K562 (cell line): ENCODE measurements around the gene DLGAP1. TPM values are rescaled to one million over a fixed set of nuclear protein-coding genes. Genes with fewer than 3 reads are reported as not detected.

Experiments
- BRF2 ChIP-seq: IDR thresholded peaks from 3 replicates; pipeline ENCODE4 v1.6.1; 2011; ENCODE audit warnings: borderline replicate concordance, mild to moderate bottlenecking; ENCODE audit not compliant: insufficient read length, insufficient read depth
- FIP1L1 ChIP-seq: fragments of 200-400 bp; formaldehyde crosslinking; IDR thresholded peaks from 2 replicates; pipeline ENCODE4 v1.6.1; 2018; ENCODE audit warnings: mild to moderate bottlenecking, low read depth, low read length; ENCODE audit not compliant: poor library complexity, severe bottlenecking
- GABPB1 ChIP-seq: sonication (generic); formaldehyde crosslinking; IDR thresholded peaks from 2 replicates; pipeline ENCODE4 v1.8.0; 2022; ENCODE audit warnings: mild to moderate bottlenecking, missing genetic modification reagents
- HDGF ChIP-seq: fragments of 450-650 bp; IDR thresholded peaks from 2 replicates; pipeline ENCODE4 v1.6.1; 2016
- HIVEP1 ChIP-seq: fragments of 250-450 bp; sonication (Bioruptor Pico); IDR thresholded peaks from 2 replicates; pipeline ENCODE4 v1.4.0; 2020; ENCODE audit warnings: mild to moderate bottlenecking
- KDM4B ChIP-seq, 2 experiments: fragments of 450-650 bp in 1 of 2; sonication (generic) in 1 of 2; IDR thresholded peaks; 2 replicates each; pipeline ENCODE4 v1.6.1; 2016 to 2017; ENCODE audit warnings: borderline replicate concordance in 2 of 2, antibody characterized with exemption in 1 of 2, low read depth in 1 of 2, mild to moderate bottlenecking in 1 of 2
- MAX ChIP-seq: sonication (generic); formaldehyde crosslinking; IDR thresholded peaks from 2 replicates; pipeline ENCODE4 v1.9.0; 2022; ENCODE audit warnings: mild to moderate bottlenecking, missing genetic modification reagents
- MTA2 ChIP-seq: fragments of 450-650 bp; IDR thresholded peaks from 2 replicates; pipeline ENCODE4 v1.6.1; 2016; ENCODE audit warnings: low read depth
- NBN ChIP-seq: fragments of 450-650 bp; IDR thresholded peaks from 2 replicates; pipeline ENCODE4 v1.6.1; 2016; ENCODE audit warnings: low read depth, mild to moderate bottlenecking
- SNIP1 ChIP-seq: fragments of 450-650 bp; IDR thresholded peaks from 2 replicates; pipeline ENCODE4 v1.7.1; 2017; ENCODE audit warnings: low read depth, mild to moderate bottlenecking
- TAF1 ChIP-seq: IDR thresholded peaks from 2 replicates; pipeline ENCODE4 v1.6.1; 2011; ENCODE audit warnings: mild to moderate bottlenecking, low read length, moderate library complexity; ENCODE audit not compliant: insufficient read depth, control insufficient read depth, severe bottlenecking; ENCODE audit errors: extremely low read depth
- TSC22D4 ChIP-seq: fragments of 450-650 bp; IDR thresholded peaks from 2 replicates; pipeline ENCODE4 v1.6.1; 2016; ENCODE audit warnings: missing genetic modification characterization, missing biosample characterization, control low read depth
- TSHZ1 ChIP-seq: fragments of 250-450 bp; sonication (Bioruptor Pico); IDR thresholded peaks from 2 replicates; pipeline ENCODE4 v1.4.0; 2020; ENCODE audit warnings: mild to moderate bottlenecking, moderate library complexity
- ZBTB17 ChIP-seq: fragments of 450-650 bp; formaldehyde crosslinking; IDR thresholded peaks from 2 replicates; pipeline ENCODE4 v1.4.0; 2020; ENCODE audit warnings: mild to moderate bottlenecking
- ZBTB8A ChIP-seq: fragments of 450-650 bp; IDR thresholded peaks from 2 replicates; pipeline ENCODE4 v1.6.1; 2018; ENCODE audit warnings: mild to moderate bottlenecking, moderate library complexity; ENCODE audit not compliant: partially characterized antibody
- ZNF140 ChIP-seq: fragments of 250-450 bp; sonication (Bioruptor Pico); IDR thresholded peaks from 2 replicates; pipeline ENCODE4 v1.8.0; 2021; ENCODE audit warnings: moderate library complexity, mild to moderate bottlenecking, inconsistent platforms
- ZNF174 ChIP-seq: fragments of 250-450 bp; sonication (Bioruptor Pico); IDR thresholded peaks from 2 replicates; pipeline ENCODE4 v1.4.0; 2020; ENCODE audit warnings: mild to moderate bottlenecking
- ZNF274 ChIP-seq: IDR thresholded peaks from 2 replicates; pipeline ENCODE4 v1.6.1; 2011; ENCODE audit warnings: low read depth, mild to moderate bottlenecking, low read length, moderate library complexity, borderline replicate concordance
- ZNF507 ChIP-seq: conservative IDR thresholded peaks from 2 replicates; pipeline ENCODE4 v1.6.1; 2017; ENCODE audit warnings: missing genetic modification characterization, missing compliant biosample characterization
- ZNF511 ChIP-seq: sonication (generic); formaldehyde crosslinking; IDR thresholded peaks from 2 replicates; pipeline ENCODE4 v1.8.0; 2022; ENCODE audit warnings: mild to moderate bottlenecking, missing genetic modification reagents
- ZNF512 ChIP-seq: IDR thresholded peaks from 2 replicates; pipeline ENCODE4 v1.6.1; 2016; ENCODE audit warnings: missing genetic modification characterization, missing compliant biosample characterization
- polyA plus RNA-seq, 8 experiments: library from polyadenylated mRNA; depleted of rRNA in 4 of 8; stranded (reverse) in 5 of 8; unstranded in 3 of 8; fragments of >200 nt; fragmentation: Nextera tagmentation in 2 of 8; fragmentation: Illumina TruSeq in 1 of 8; extraction: Ambion mirVana in 2 of 8; extraction: Trizol in 1 of 8; gene quantifications; 2 replicates each; pipeline versions ENCODE4 v1.2.1 to v1.2.3, GENCODE V29; 2011 to 2014; ENCODE audit warnings: inconsistent platforms in 1 of 8, missing spikeins in 1 of 8
- total RNA-seq, 7 experiments: library from RNA; depleted of rRNA in 6 of 7; stranded (reverse); fragments of >200 nt in 6 of 7; fragmentation: Illumina TruSeq in 2 of 7; extraction: Trizol in 2 of 7; gene quantifications; 2 replicates each; pipeline versions ENCODE4 v1.2.1 to v1.2.3, GENCODE V29; 2011 to 2021; ENCODE audit warnings: low replicate concordance in 1 of 7

Gene DLGAP1
- total and polyA plus RNA-seq, 9 of the 15 experiments (the other 6 are each of a cell fraction or from before 2014, with no cell fraction given) = 0.04 to 0.22 (median 0.08) TPM

- TF ChIP-seq SNIP1 (no peak), GABPB1 (no peak), TSC22D4 (tag) (no peak), ZBTB8A (no peak), NBN (no peak; the same call in 1 of the 2 replicates), MAX (CRISPR knock-in tag) (peak; percentile 87), TAF1 (peak; percentile 88), ZNF511 (CRISPR knock-in tag) (no peak), ZBTB17 (CRISPR knock-in tag) (peak; percentile 91), ZNF512 (tag) (no peak), KDM4B (IDR thresholded peaks at IDR 0.05; ENCODE audit: borderline replicate concordance in 2 of 2, low read depth in 1 of 2) (peak in 1 of 2 experiments; percentile 86; a peak in 1 of 4 replicates), BRF2 (no peak), MTA2 (no peak; the same call in 1 of the 2 replicates), TSHZ1 (CRISPR knock-in tag) (peak; percentile 67; the same call in 1 of the 2 replicates), ZNF507 (tag) (no peak), ZNF140 (peak; percentile 60; the same call in 1 of the 2 replicates), FIP1L1 (no peak), ZNF174 (CRISPR knock-in tag) (no peak), HDGF (no peak), ZNF274 (no peak), HIVEP1 (CRISPR knock-in tag) (peak; percentile 90)
These were observed 831.1 kb downstream of the DLGAP1 start (continued) for GRCh38 chr18:3623769-3624545.
